ENCODE results near the gene GNGT1.

GRCh38 chr7:93943816-93944540 is 37.6 kb downstream of the GNGT1 start:
- TF ChIP-seq ZFP3 (CRISPR knock-in tag; IDR thresholded peaks at IDR 0.05), result no peak
- no peak for TF ChIP-seq TOX (CRISPR knock-in tag; IDR thresholded peaks at IDR 0.05; ENCODE audit: borderline replicate concordance)
- TF ChIP-seq ZFP30 (CRISPR knock-in tag; IDR thresholded peaks at IDR 0.05), result no peak
- no peak for TF ChIP-seq RARB (CRISPR knock-in tag; IDR thresholded peaks at IDR 0.05)

Data from SK-N-SH treated with all-trans-retinoic acid at 6 μM for 48 hours (cell line).